ENCODE results near the gene DMRT3.

DNA sequence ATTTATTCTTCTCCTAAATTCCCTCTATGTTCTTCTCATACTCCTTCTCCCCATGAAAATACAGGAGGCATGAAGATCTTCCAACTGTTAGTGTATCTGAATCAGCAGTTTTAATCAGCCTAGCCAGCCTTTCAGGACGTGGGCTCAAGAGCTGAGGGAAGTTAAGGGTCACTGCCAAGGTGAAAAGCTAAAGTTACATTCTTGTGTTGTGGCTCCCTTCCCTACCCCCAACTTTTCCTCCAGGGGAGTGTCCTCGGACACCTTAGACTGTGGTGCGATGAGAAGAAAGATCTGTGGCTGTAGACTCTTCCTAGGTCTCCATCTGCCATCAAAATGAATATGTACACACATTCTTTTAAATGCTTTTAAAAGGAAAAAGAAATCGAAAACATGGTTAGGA, 4.2 kb downstream of the DMRT3 start:
- TF ChIP-seq, protein P1, sequence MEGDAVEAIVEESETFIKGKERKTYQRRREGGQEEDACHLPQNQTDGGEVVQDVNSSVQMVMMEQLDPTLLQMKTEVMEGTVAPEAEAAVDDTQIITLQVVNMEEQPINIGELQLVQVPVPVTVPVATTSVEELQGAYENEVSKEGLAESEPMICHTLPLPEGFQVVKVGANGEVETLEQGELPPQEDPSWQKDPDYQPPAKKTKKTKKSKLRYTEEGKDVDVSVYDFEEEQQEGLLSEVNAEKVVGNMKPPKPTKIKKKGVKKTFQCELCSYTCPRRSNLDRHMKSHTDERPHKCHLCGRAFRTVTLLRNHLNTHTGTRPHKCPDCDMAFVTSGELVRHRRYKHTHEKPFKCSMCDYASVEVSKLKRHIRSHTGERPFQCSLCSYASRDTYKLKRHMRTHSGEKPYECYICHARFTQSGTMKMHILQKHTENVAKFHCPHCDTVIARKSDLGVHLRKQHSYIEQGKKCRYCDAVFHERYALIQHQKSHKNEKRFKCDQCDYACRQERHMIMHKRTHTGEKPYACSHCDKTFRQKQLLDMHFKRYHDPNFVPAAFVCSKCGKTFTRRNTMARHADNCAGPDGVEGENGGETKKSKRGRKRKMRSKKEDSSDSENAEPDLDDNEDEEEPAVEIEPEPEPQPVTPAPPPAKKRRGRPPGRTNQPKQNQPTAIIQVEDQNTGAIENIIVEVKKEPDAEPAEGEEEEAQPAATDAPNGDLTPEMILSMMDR (IDR thresholded peaks at IDR 0.05) = no peak
- no peak for TF ChIP-seq POLR2AphosphoS5 (IDR thresholded peaks at IDR 0.05)
- no peak for TF ChIP-seq POLR2A (IDR thresholded peaks at IDR 0.05)
